ENCODE results near the gene CTF1.
"Not testable (repeated sequence)": the region's sequence is repeated elsewhere in the genome, so short reads cannot be mapped to it uniquely, and the experiment has no call there.

The CTF1 gene

GRCh38 chr16:30887927-30888326 lies 8.5 kb upstream of the CTF1 start:
- DNase-seq (ENCODE audit: low read depth) = no peak

DNA sequence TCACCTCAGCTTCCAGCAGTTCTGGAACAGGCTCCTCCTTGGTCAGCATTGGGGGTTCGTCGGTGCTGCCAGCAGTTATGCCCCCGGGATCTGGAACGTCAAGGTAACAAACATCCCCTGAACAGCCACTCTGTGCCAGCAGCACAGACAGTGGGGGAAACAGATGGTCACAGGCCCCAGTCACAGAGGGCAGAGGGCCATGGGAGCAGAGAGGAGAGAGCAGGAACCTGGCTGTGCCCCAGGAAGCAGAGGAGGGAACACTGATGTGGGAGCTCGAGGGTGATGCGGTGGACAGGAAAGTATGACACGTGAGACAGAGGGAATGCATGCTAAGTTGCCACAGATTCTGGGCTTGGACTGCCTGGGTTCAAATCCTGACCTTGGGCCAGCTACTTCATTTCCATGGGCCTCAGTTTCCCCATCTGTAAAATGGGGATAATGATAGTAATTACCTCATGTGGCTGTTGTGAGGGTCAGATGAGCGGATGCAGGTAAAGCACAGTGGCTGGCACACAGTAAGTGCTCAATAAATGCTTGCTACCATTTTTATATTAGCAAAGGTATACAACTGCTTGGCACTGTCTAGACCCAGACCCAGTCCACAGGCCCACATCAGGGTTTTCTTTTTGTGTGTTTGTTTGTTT lies 7.4 kb upstream of the CTF1 start:
- DNase-seq (ENCODE audit: low read depth) = no peak

DNA sequence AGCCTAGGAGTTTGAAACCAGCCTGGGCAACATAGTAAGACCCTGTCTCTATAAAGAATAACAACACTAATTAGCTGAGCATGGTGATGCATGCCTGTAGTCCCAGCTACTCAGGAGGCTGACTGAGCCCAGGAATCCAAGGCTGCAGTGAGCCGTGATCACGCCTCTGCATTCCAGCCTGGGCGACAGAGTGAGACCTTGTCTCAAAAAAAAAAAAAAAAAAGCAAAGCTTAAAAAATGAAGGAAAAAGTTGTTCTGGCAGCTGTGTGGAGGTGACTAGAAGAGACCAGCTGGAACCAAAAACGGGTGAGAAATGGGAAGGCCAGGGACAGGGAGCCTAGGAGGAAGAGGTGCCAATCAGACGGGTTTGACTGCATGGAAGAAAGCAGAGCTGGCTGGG lies 6.7 kb upstream of the CTF1 start:
- no peak for DNase-seq (ENCODE audit: low read depth)

DNA sequence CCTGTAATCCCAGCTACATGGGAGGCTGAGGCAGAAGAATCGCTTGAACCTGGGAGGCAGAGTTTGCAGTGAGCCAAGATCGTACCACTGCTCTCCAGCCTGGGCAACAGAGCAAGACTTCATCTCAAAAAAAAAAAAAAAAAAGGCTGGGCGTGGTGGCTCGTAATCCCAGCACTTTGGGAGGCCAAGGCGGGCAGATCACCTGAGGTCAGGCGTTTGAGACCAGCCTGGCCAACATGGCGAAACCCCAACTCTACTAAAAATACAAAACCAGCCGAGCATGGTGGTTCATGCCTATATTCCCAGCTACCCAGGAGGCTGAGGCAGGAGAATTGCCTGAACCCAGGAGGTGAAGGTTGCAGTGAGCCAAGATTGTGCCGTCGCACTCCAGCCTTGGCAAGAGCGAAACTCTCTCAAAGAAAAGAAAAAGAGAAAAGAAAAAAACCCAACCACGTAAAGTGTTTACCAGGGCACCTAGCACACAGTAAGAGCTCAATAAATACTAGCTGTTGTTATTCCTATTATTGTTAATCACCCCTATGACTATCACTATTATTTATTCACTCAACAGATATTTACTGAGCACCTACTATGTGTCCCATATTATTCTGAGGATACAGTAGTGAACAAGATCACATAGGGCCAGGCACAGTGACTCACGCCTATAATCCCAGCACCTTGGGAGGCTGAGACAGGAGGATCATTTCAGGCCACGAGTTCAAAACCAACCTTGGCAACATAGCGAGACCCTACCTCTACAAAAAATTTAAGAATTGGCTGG lies 5.2 kb upstream of the CTF1 start:
- DNase-seq (ENCODE audit: low read depth) = not testable (repeated sequence)

GRCh38 chr16:30892670-30893416 lies 3.6 kb upstream of the CTF1 start:
- DNase-seq (ENCODE audit: low read depth) = no peak

DNA sequence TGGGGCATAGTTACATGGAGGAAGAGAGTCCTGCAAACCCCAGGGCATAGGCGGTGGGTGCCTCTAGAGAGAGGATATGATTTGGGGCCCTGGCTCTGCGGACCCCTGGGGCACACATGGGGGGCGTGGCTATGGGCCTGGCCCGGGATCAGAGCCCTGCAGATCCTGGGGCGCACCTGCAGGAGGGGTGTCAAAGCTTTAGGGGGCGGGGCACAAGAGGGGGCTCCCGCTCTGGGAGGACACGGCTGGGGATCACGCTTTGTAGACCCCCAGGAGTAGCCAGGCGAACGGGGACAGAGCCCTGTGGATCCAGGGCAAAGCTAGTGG lies 3.0 kb upstream of the CTF1 start:
- no peak for DNase-seq (ENCODE audit: low read depth)

- DNase-seq (ENCODE audit: low read depth) = peak; percentile 93
Measured at GRCh38 chr16:30893744-30894539, 2.5 kb upstream of the CTF1 start, which contains the start of gene BCL7C. BCL7C (minus strand) TSS chr16:30894077; CDS start chr16:30893944, 133 bp downstream.

DNA sequence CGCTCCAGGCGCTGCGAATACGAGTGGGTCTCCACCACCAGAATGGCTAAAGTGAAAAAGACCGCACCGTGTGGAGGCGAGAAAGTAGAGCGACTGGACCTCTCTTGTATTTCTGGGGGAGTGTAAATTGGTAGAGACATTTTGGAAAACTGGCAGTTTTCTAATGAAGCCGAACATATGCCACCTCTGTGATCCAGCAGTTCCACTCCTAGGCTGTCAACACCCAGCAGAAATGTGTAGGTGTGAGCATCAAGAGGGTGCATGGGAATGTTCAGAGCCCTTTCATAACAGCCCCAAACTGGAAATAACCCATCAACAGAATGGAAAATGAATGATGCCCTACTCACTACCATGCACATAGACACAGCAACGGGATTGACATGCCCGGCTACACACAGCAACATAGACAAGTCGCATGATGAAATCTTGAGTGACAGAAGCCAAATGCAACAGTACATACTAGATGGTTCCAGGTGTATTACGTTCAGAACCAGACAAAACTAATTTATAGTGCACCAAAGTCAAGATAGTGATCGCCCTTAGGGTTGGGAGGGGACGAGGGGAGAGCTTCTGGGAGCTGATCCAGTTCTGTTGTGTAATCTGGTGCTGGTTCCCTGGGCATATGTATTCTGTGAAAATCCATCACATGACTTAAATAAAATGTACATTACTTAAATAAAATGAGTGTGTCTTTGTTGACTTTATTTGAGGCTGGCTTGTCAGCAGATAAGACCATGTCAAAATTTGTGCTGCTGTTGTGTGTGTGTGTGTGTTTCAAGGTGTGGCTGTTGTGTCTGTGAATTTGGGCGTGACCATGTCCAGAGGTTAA lies 1.7 kb upstream of the CTF1 start:
- DNase-seq (ENCODE audit: low read depth) = no peak

DNA sequence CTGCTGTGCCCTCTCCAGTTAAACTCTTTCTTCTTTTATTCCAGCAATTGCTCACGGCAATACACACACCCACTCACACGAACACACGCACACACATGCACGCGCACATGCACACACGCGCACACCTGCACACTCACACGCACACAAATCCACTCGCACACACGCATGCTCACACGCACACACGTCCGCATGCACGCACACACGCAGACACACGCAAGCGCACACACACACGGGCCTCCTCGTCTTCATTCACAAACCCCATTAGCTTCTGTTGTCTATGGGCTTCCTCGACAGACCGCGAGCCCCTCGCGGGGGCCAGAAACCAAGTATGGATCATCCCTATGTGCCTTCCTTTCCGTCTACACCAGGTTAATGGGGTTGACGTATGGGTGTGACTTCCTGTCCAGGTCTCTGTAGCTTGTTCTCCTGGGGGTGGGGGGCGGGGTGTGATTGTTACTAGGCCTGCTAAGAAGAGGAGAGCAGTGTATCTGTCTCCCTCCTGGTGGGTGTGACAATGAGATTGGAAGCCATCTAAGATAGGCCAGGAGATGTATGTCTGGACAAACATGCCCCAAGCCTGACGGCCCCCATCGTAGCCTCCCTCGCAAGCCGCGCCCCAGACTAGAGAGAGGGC lies 670 bp upstream of the CTF1 start:
- DNase-seq (ENCODE audit: low read depth) = no peak

- peak; percentile 94 for DNase-seq (ENCODE audit: low read depth)
Measured at GRCh38 chr16:30896889-30897733, 697 bp downstream of the CTF1 start.

DNA sequence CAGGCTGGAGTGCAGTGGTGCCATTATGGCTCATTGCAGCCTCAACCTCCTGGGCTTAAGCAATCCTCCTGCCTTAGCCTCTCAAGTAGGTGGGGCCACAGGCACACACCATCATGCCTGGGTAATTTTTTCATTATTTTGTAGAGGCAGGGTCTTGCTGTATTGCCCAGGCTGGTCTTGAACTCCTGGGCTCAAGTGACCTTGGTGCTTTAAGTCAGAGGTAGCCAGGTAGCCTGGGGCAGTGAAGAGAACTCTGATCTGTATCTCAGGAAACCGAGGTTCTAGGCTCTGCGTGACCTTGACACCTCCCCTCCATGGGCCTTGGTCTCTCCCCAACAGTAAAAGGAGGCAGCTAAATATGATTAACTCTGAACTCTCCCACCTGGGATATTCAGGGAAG lies 3.4 kb downstream of the CTF1 start:
- no peak for DNase-seq (ENCODE audit: low read depth)

DNA sequence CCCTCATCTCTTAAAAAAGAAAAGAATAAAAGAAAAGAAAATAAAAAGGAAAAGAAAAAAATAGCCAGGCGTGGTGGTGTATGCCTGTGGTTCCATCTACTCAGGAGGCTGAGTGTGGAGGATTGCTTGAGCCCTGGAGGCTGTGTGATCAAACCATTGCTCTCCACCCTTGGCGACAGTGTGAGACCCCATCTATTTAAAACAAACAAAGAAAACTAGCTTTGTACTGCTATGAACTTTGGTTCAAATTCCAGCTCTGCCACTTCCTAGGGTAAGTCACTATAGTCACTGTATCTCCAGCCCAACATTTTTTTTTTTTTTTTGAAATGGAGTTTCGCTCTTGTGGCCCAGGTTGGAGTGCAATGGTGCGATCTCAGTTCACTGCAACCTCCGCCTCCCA lies 4.2 kb downstream of the CTF1 start:
- DNase-seq (ENCODE audit: low read depth) = no peak

- DNase-seq (ENCODE audit: low read depth) = no peak
Measured at GRCh38 chr16:30901201-30902028, 5.0 kb downstream of the CTF1 start.

GRCh38 chr16:30902029-30902972 lies 5.9 kb downstream of the CTF1 start:
- DNase-seq (ENCODE audit: low read depth) = peak; percentile 72

DNA sequence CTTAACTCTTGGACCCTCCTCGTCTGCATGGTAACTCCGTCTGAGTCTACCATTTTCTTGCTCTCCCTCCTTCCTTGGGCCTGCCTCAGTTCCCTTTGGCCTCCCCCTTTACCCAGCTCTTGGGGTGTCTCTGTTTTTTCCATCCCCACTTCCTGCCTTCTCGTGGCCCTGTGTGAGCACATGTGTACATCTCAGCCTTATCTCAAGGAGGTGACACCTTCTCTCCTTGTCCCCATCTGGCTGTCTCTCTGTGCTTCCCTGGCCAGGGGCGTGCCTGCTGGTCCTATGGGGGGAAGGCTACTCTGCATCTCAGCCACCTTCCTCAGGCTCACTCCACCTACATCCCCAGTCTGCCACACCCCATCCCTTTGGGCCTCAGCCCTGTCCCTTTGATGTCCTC lies 6.6 kb downstream of the CTF1 start:
- no peak for DNase-seq (ENCODE audit: low read depth)

DNA sequence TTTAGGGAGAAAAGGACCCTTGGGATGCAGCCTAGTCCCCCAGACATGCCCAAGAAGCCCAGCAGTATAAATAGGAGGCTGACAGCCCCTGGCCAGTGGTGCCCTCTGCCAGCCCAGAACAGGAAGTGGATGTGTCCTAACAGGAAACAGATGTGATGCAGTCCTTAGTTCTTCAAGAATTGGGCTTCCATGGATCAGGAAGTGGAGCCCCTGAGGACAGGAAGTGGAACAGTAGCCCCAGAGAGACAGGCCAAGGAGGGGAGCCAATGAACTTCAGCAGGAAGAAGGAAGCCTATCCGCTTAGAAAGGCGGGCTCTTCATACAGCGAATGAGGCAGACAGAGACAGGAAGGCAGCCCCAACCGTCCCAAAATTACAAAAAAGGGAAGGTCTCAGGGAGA lies 7.2 kb downstream of the CTF1 start:
- peak; percentile 64 for DNase-seq (ENCODE audit: low read depth)

- no peak for DNase-seq (ENCODE audit: low read depth)
Measured at GRCh38 chr16:30904114-30904780, 7.8 kb downstream of the CTF1 start.

Measured in EH (cell line).